Psoas muscle (tissue), 8 donors: Measurements from ENCODE around the gene AP5Z1. TPM values are rescaled to one million over a fixed set of nuclear protein-coding genes. Genes with fewer than 3 reads are reported as not detected.

ENCODE experiments used
- ATAC-seq, 4 donors: fragments of 200-7000 bp; cut with Tn5 transposase; one replicate each; pipeline ENCODE4 v1.9.1; 2020; ENCODE audit warnings: moderate library complexity in 3 of 4, mild to moderate bottlenecking in 2 of 4
- DNase-seq, 2 donors: peaks; one replicate each; pipeline ENCODE4 v3.0.0-alpha.2; 2020
- H3K27ac ChIP-seq: fragments of 200-600 bp; one replicate; pipeline ENCODE4 v1.8.0; 2022
- H3K27me3 ChIP-seq, 3 donors: fragments of 200-600 bp in 1 of 3; one replicate each; pipeline versions ENCODE4 v1.6.1 to v1.8.0; 2013 to 2022; ENCODE audit warnings: low read length in 2 of 3, mild to moderate bottlenecking in 2 of 3, moderate library complexity in 1 of 3; ENCODE audit not compliant: insufficient read depth in 3 of 3
- H3K36me3 ChIP-seq, 2 donors: fragments of 200-600 bp in 1 of 2; one replicate each; pipeline versions ENCODE4 v1.6.1 to v1.8.0; 2013 to 2022; ENCODE audit warnings: low read depth in 1 of 2, mild to moderate bottlenecking in 1 of 2, moderate library complexity in 1 of 2; ENCODE audit not compliant: insufficient read depth in 1 of 2
- H3K4me1 ChIP-seq: fragments of 200-600 bp; one replicate; pipeline ENCODE4 v1.8.0; 2022
- H3K4me3 ChIP-seq: fragments of 200-600 bp; one replicate; pipeline ENCODE4 v1.8.0; 2022; ENCODE audit warnings: mild to moderate bottlenecking
- H3K9me3 ChIP-seq: fragments of 200-600 bp; one replicate; pipeline ENCODE4 v1.8.0; 2022
- WGBS, 3 donors: extraction: QIAGEN DNeasy Blood & Tissue Kit; methylation state at CpG; one replicate each; pipeline versions ENCODE4 v1.1.6 to v1.1.7; 2013; 5-methylcytosine and 5-hydroxymethylcytosine counted together
- intact Hi-C, 2 donors: fragments of 100-400 bp; cut with DNase I; formaldehyde crosslinking; loops; one replicate each; pipeline versions ENCODE4 v1.11.0 to v1.14.2; 2022
- polyA plus RNA-seq, 3 donors: library from polyadenylated mRNA; stranded (reverse); fragments of 200-250 nt; gene quantifications; one replicate each; pipeline ENCODE4 v1.2.3, GENCODE V29; 2013
- total RNA-seq, 4 donors: library from RNA; stranded (reverse); fragmentation: NEBNext Ultra II Directional in 2 of 4; extraction: Animal tissue kit (Norgen Biotek cat#: 25700) in 2 of 4; gene quantifications; one replicate each; pipeline versions ENCODE4 v1.2.1 to v1.2.4, GENCODE V29; 2021 to 2023
- TF ChIP-seq, protein P1 (sequence below): fragments of 200-600 bp; IDR thresholded peaks from one replicate; pipeline ENCODE4 v1.8.0; 2022; ENCODE audit warnings: antibody characterized with exemption
- donor health status: healthy with polysubstance abuse.
- donor health status: DM: no; HTN: no; CAD: no; lungs with moderate emphysema.
- donor health status: Bipolar disorder and iron deficiency.
- donor health status: healthy.
- donor health status: DM: yes; HTN: yes; CAD: no.
- donor health status: DM: no; HTN: no; CAD: no.
- donor health status: DM: no; HTN: no; CAD: no.
- donor health status: DM: yes; HTN: yes; CAD: no.

Gene AP5Z1
- total and polyA plus RNA-seq, 7 donors, result 6.6 to 20.1 (median 12.1) TPM

DNA sequence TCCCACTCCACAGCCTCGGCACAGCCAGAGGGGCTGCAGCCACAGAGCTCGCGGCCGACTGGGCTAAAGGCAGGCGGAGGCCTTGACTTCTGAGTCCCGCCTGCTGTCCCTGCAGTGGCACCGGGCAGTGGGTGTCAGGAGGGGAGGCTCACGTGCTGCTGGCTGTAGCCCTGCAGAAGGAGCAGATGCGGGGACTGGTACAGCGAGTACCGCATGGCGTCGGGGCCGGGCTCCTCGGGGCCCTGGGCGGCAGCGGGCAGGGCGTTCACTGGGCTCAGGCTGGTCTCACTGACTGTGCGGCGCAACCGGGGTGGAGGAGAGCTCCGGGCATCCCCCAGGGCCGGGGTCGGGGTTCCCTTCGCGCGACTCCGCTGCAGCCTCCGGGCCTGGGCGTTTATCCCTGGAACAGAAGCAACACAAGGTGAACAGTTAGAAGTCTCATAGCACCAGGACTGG lies 60.8 kb downstream of the AP5Z1 start:
- intact Hi-C loops, result no loop called here
- Histone ChIP-seq H3K4me1 (no peaks in the 10 kb centered on the region), H3K36me3 (no peaks in the 10 kb centered on the region), H3K27me3 (no peaks in the 10 kb centered on the region), H3K4me3 (no peak overlapping the region), H3K27ac (no peak overlapping the region), H3K9me3 (no peaks in the 10 kb centered on the region)
- ATAC-seq, result no peak
- TF ChIP-seq, protein P1, sequence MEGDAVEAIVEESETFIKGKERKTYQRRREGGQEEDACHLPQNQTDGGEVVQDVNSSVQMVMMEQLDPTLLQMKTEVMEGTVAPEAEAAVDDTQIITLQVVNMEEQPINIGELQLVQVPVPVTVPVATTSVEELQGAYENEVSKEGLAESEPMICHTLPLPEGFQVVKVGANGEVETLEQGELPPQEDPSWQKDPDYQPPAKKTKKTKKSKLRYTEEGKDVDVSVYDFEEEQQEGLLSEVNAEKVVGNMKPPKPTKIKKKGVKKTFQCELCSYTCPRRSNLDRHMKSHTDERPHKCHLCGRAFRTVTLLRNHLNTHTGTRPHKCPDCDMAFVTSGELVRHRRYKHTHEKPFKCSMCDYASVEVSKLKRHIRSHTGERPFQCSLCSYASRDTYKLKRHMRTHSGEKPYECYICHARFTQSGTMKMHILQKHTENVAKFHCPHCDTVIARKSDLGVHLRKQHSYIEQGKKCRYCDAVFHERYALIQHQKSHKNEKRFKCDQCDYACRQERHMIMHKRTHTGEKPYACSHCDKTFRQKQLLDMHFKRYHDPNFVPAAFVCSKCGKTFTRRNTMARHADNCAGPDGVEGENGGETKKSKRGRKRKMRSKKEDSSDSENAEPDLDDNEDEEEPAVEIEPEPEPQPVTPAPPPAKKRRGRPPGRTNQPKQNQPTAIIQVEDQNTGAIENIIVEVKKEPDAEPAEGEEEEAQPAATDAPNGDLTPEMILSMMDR, result no peak
- 92 to 96% (median 93%) methylated on average over 30 of the region's 30 CpGs for whole genome bisulfite sequencing, 3 donors
- no peak for DNase-seq

- TF ChIP-seq, protein P1, result no peak
- DNase-seq (no peak), ATAC-seq (no peak)
These were observed 61.8 kb downstream of the AP5Z1 start for GRCh38 chr7:4837041-4837802.

DNA sequence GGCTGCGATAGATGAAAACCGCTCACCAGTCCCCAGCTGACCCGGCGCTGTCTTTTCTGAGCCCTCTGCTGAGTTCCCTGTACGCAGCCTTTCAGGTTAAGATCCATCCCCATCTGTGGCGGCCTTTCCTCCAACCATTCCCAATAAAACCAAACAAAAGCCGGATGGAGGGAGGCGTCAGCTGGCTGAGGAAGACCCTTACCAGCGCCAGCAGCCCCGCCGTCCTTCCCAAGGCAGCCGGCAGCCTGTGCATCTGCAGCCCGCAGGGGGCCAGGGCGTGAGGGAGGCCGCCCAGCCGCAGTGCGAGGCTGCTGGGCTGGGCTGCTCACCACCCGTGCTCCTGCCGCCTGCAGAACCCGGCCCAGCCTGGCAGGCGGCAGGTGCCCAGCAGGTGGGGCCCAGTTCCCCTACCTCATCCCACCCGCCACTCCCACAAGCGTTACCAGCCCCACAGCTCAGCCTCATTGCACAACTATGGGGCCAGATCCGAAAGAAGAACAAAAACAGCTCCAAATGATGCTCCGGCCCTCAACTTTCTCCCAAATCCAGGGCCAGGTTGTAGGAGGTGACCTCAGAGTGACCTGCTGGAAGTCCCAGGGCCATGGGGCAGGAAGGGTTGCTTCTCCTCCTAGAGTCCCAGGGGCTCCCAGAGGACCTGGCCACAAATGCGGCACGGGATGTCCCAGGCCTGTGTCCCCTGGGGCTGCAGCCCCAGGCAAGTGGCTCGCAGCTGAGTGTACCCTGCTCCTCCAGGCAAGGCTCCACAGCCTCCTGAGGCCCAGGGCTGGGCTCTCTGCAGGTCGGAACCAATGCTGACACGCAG lies 62.6 kb downstream of the AP5Z1 start:
- WGBS, 3 donors, result 47 to 57% (median 49%) methylated on average over 30 of the region's 30 CpGs
- Histone ChIP-seq H3K4me1 (no peaks in the 10 kb centered on the region), H3K9me3 (no peaks in the 10 kb centered on the region), H3K27ac (no peak overlapping the region), H3K4me3 (no peak overlapping the region), H3K27me3 (no peaks in the 10 kb centered on the region), H3K36me3 (no peaks in the 10 kb centered on the region)
- intact Hi-C loops, result no loop called here
- DNase-seq (no peak), ATAC-seq (no peak)
- TF ChIP-seq, protein P1, result no peak

More at GRCh38 chr7:4837041-4837802, 61.8 kb downstream of the AP5Z1 start:
- Histone ChIP-seq H3K36me3 (no peaks in the 10 kb centered on the region), H3K27ac (no peak overlapping the region), H3K4me1 (no peaks in the 10 kb centered on the region), H3K9me3 (no peaks in the 10 kb centered on the region), H3K27me3 (no peaks in the 10 kb centered on the region), H3K4me3 (no peak overlapping the region)
- intact Hi-C loops, result no loop called here
- WGBS, 3 donors, result 65 to 72% (median 70%) methylated on average over 22 of the region's 22 CpGs

DNA sequence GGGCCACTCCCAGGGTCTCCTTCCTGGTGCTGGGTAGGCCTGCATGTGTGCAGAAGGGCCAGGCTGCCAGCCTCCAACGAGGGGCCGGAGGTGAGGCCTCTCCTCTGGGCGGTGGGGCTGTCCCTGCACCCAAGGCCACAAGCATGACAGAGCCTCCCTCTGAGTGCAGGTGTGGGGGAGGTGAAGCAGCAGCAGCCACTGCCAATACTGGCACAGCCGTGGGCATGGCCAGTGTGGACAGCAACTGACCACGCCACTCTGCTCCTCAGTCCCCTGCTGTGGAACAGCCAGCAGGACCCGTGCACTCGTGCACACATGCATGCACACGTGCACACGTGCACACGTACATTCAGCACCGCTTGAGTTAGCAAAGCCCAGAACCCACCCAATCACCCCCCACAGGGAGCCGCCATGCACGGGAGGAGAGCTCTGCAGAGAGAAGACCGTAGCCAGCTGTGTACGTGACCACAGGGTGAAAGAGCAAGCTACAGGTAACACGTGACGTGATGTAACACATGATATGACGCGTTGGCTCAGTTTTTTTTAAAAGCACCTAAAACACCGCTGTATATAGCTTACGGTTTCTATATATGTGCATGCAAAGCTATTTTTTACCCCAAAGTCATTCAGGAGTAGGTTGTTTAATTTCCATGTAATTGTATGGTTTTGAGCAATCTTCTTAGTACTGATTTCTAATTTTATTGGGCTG lies 63.4 kb downstream of the AP5Z1 start:
- Histone ChIP-seq H3K36me3 (no peaks in the 10 kb centered on the region), H3K4me3 (no peak overlapping the region), H3K9me3 (no peaks in the 10 kb centered on the region), H3K27ac (no peak overlapping the region), H3K4me1 (no peaks in the 10 kb centered on the region), H3K27me3 (no peaks in the 10 kb centered on the region)
- DNase-seq (no peak), ATAC-seq (no peak)
- intact Hi-C loops, result no loop called here
- TF ChIP-seq, protein P1, result no peak
- 85 to 91% (median 89%) methylated on average over 21 of the region's 21 CpGs for WGBS, 3 donors
